Measurements from ENCODE around the gene ALG13. TPM values are rescaled to one million over a fixed set of nuclear protein-coding genes. Genes with fewer than 3 reads are reported as not detected.
A peak's percentile ranks its signal among the peaks of the same experiment; 100 is the strongest.

ALG13 gene
- total RNA-seq (2014; rRNA removed; shearing (Covaris generic)) = 55.7 and 64.8 TPM in 2 replicates

GRCh38 chrX:111680988-111681779, at the start of gene ALG13:
Gene ALG13 (plus strand): TSS chrX:111681170. CDS start chrX:111681219, 49 bp downstream.

Small RNA genes within 50 kb of the gene (small RNA-seq; reads per million reads assigned to genes)
- gene RNA5SP512 = 0.54 reads per million, percentile 29 among the genes with 10 or more reads in this experiment

Other genes starting within 250 kb of the ALG13 start
- not detected in 2 replicates for gene SERTM2, start 169.5 kb upstream of the ALG13 start, total RNA-seq (2014; rRNA removed; shearing (Covaris generic))
- gene TRPC5OS, start 195.0 kb downstream of the ALG13 start, total RNA-seq (2014; rRNA removed; shearing (Covaris generic)) = not detected in 2 replicates